H1 (cell line): Measurements from ENCODE around the gene SLC26A6. TPM values are rescaled to one million over a fixed set of nuclear protein-coding genes. Genes with fewer than 3 reads are reported as not detected.

Experiments
- CTCF ChIA-PET: fragments of 300-600 bp; sonication (Branson Sonifier 250); formaldehyde crosslinking; loops from one replicate; lab custom pipeline; 2021; ENCODE audit not compliant: partially characterized antibody; lab: Charles Lee
- POLR2A ChIA-PET: fragments of 300-600 bp; sonication (Branson Sonifier 250); formaldehyde crosslinking; loops from one replicate; lab custom pipeline; 2021; ENCODE audit warnings: inconsistent platforms; ENCODE audit not compliant: partially characterized antibody; lab: Charles Lee
- DNase-seq, 2 experiments: peaks; one replicate each; pipeline versions ENCODE4 v3.0.0 to v3.0.0-alpha.2; 2010 to 2022; ENCODE audit warnings: low spot score in 2 of 2, low read depth in 1 of 2, mixed read lengths in 1 of 2
- FAIRE-seq: peaks from 2 replicates; lab custom pipeline; 2011; peaks lifted over from hg19 to GRCh38; lab: Jason Lieb, UNC
- H2AFZ ChIP-seq: 2 replicates; pipeline ENCODE4 v1.8.1; 2012; ENCODE audit warnings: low read length, inconsistent platforms
- H2AK5ac ChIP-seq: 2 replicates; pipeline ENCODE4 v1.6.1; 2013; ENCODE audit warnings: low read depth, low read length
- H2BK120ac ChIP-seq: replicated peaks from 2 replicates; pipeline ENCODE3; 2013; ENCODE audit warnings: low read depth, low read length, inconsistent platforms
- H2BK12ac ChIP-seq: 2 replicates; pipeline ENCODE4 v1.6.1; 2013; ENCODE audit warnings: low read depth, low read length
- H2BK15ac ChIP-seq: 2 replicates; pipeline ENCODE4 v1.6.1; 2013; ENCODE audit warnings: low read length
- H2BK20ac ChIP-seq: 2 replicates; pipeline ENCODE4 v1.6.1; 2013; ENCODE audit warnings: low read length
- H2BK5ac ChIP-seq: 2 replicates; pipeline ENCODE4 v1.6.1; 2013; ENCODE audit warnings: low read depth, low read length
- H3K14ac ChIP-seq: 2 replicates; pipeline ENCODE4 v1.6.1; 2013; ENCODE audit warnings: inconsistent platforms; ENCODE audit not compliant: insufficient read length
- H3K18ac ChIP-seq: 2 replicates; pipeline ENCODE4 v1.6.1; 2013; ENCODE audit warnings: low read length; ENCODE audit errors: extremely low read depth
- H3K23ac ChIP-seq: 2 replicates; pipeline ENCODE4 v1.6.1; 2013; ENCODE audit warnings: inconsistent platforms; ENCODE audit not compliant: insufficient read length
- H3K23me2 ChIP-seq: 2 replicates; pipeline ENCODE4 v1.6.1; 2013; ENCODE audit warnings: low read depth, low read length
- H3K27ac ChIP-seq: 2 replicates; pipeline ENCODE4 v1.6.1; 2011; ENCODE audit warnings: low read depth, low read length, inconsistent platforms
- H3K27me3 ChIP-seq, 4 experiments: replicated peaks in 1 of 4; 1 replicate in 1 of 4; 2 replicates in 3 of 4; pipeline versions ENCODE4 v1.6.1 to v1.8.1; 2011 to 2013; ENCODE audit warnings: low read length in 3 of 4, mild to moderate bottlenecking in 3 of 4, inconsistent platforms in 2 of 4, mixed read lengths in 2 of 4, moderate library complexity in 1 of 4; ENCODE audit not compliant: control insufficient read depth in 3 of 4, insufficient read depth in 3 of 4; ENCODE audit errors: extremely low read depth in 1 of 4
- H3K36me3 ChIP-seq, 4 experiments: 2 replicates each; pipeline versions ENCODE4 v1.6.1 to v1.8.1; 2011 to 2013; ENCODE audit warnings: mild to moderate bottlenecking in 4 of 4, low read length in 3 of 4, moderate library complexity in 2 of 4, control low read depth in 1 of 4, inconsistent platforms in 1 of 4; ENCODE audit not compliant: insufficient read depth in 4 of 4, control insufficient read depth in 2 of 4
- H3K4ac ChIP-seq: replicated peaks from 2 replicates; pipeline ENCODE3; 2013; ENCODE audit warnings: low read length, low read depth, mixed read lengths, inconsistent platforms; ENCODE audit not compliant: insufficient read length
- H3K4me1 ChIP-seq, 4 experiments: replicated peaks in 1 of 4; 1 replicate in 1 of 4; 2 replicates in 3 of 4; pipeline versions ENCODE4 v1.6.1 to v1.8.1; 2011 to 2013; ENCODE audit warnings: low read length in 3 of 4, inconsistent platforms in 2 of 4, mixed read lengths in 1 of 4; ENCODE audit not compliant: insufficient read depth in 4 of 4, control insufficient read depth in 3 of 4
- H3K4me2 ChIP-seq, 2 experiments: 2 replicates each; pipeline versions ENCODE4 v1.6.1 to v1.8.1; 2011 to 2013; ENCODE audit warnings: low read depth in 2 of 2, low read length in 2 of 2, control low read depth in 1 of 2, inconsistent platforms in 1 of 2, mild to moderate bottlenecking in 1 of 2; ENCODE audit not compliant: insufficient read depth in 1 of 2
- H3K4me3 ChIP-seq, 4 experiments: fragments of 200-600, 300-600 bp in 1 of 4; sonication (generic), shearing (Covaris generic), sonication (Bioruptor Twin) in 1 of 4; 2 replicates each; pipeline versions ENCODE4 v1.5.1 to v1.8.1; 2011 to 2016; ENCODE audit warnings: low read length in 4 of 4, low read depth in 3 of 4, control low read depth in 2 of 4, inconsistent platforms in 2 of 4, mild to moderate bottlenecking in 2 of 4, mixed read lengths in 1 of 4, moderate library complexity in 1 of 4; ENCODE audit not compliant: insufficient read depth in 2 of 4; ENCODE audit errors: extremely low read depth in 1 of 4
- H3K56ac ChIP-seq: replicated peaks from 2 replicates; pipeline ENCODE3; 2013; ENCODE audit warnings: low read depth, mild to moderate bottlenecking, mixed read lengths, low read length, inconsistent platforms; ENCODE audit not compliant: insufficient read length
- H3K79me1 ChIP-seq: 2 replicates; pipeline ENCODE4 v1.6.1; 2013; ENCODE audit warnings: low read depth, low read length, control low read depth
- H3K79me2 ChIP-seq, 2 experiments: 2 replicates each; pipeline versions ENCODE4 v1.6.1 to v1.8.1; 2012 to 2013; ENCODE audit warnings: low read length in 2 of 2, mild to moderate bottlenecking in 2 of 2, inconsistent platforms in 1 of 2; ENCODE audit not compliant: insufficient read depth in 2 of 2, control insufficient read depth in 1 of 2
- H3K9ac ChIP-seq, 4 experiments: replicated peaks in 1 of 4; 1 replicate in 1 of 4; 2 replicates in 3 of 4; pipeline versions ENCODE4 v1.6.1 to v1.8.1; 2011 to 2013; ENCODE audit warnings: low read depth in 3 of 4, low read length in 3 of 4, control low read depth in 2 of 4, mild to moderate bottlenecking in 2 of 4, moderate library complexity in 2 of 4, inconsistent platforms in 1 of 4; ENCODE audit errors: extremely low read depth in 1 of 4
- H3K9me3 ChIP-seq, 2 experiments: 2 replicates each; pipeline versions ENCODE4 v1.6.1 to v1.8.1; 2012 to 2013; ENCODE audit warnings: mild to moderate bottlenecking in 2 of 2, moderate library complexity in 2 of 2, control low read depth in 1 of 2, inconsistent platforms in 1 of 2, low read depth in 1 of 2, low read length in 1 of 2, mixed read lengths in 1 of 2; ENCODE audit not compliant: insufficient read depth in 2 of 2
- H4K20me1 ChIP-seq, 2 experiments: replicated peaks in 1 of 2; 2 replicates each; pipeline versions ENCODE3 to v1.8.1; 2011 to 2013; ENCODE audit warnings: inconsistent platforms in 2 of 2, low read length in 2 of 2, mild to moderate bottlenecking in 1 of 2; ENCODE audit not compliant: insufficient read depth in 2 of 2, control insufficient read depth in 1 of 2
- H4K5ac ChIP-seq: 2 replicates; pipeline ENCODE4 v1.6.1; 2013; ENCODE audit warnings: low read length, low read depth, mixed read lengths, inconsistent platforms; ENCODE audit not compliant: insufficient read length
- H4K8ac ChIP-seq: 2 replicates; pipeline ENCODE4 v1.8.0; 2013; ENCODE audit warnings: mild to moderate bottlenecking, moderate library complexity, low read length, inconsistent platforms; ENCODE audit not compliant: insufficient read depth; ENCODE audit errors: extremely low read depth
- H4K91ac ChIP-seq: replicated peaks from 2 replicates; pipeline ENCODE3; 2013; ENCODE audit warnings: low read length, mixed read lengths, inconsistent platforms; ENCODE audit not compliant: insufficient read length
- BACH1 ChIP-seq: IDR thresholded peaks from 2 replicates; pipeline ENCODE4 v1.6.1; 2012; ENCODE audit warnings: low read length, improper control_type of control experiment
- MAFK ChIP-seq: IDR thresholded peaks from 2 replicates; pipeline ENCODE4 v1.6.1; 2012; ENCODE audit warnings: low read depth, mild to moderate bottlenecking, improper control_type of control experiment, low read length
- TAF1 ChIP-seq: IDR thresholded peaks from 2 replicates; pipeline ENCODE4 v1.6.1; 2011; ENCODE audit warnings: mild to moderate bottlenecking, low read depth, low read length
- TCF12 ChIP-seq: IDR thresholded peaks from 2 replicates; pipeline ENCODE4 v1.6.1; 2011; ENCODE audit warnings: low read depth, mild to moderate bottlenecking, low read length
- WGBS, 2 experiments: shearing (Covaris generic) in 1 of 2; methylation state at CpG; one replicate each; pipeline versions ENCODE4 v1.1.6 to v1.1.7; 2013 to 2015; ENCODE audit warnings: low lambda C conversion rate in 2 of 2, mixed read lengths in 2 of 2, inconsistent platforms in 1 of 2, low coverage in 1 of 2, missing lambda C conversion rate in 1 of 2; ENCODE audit not compliant: insufficient replicate concordance in 2 of 2, insufficient coverage in 1 of 2, insufficient read length in 1 of 2; ENCODE audit errors: extremely low coverage in 1 of 2, missing lambda C conversion rate in 1 of 2; 5-methylcytosine and 5-hydroxymethylcytosine counted together
- polyA plus RNA-seq, 7 experiments: library from polyadenylated mRNA; depleted of rRNA in 3 of 7; stranded (reverse) in 5 of 7; unstranded in 2 of 7; fragments of >200 nt in 5 of 7; fragments of 200-250 nt in 2 of 7; gene quantifications; 1 replicate in 5 of 7; 2 replicates in 1 of 7; 4 replicates in 1 of 7; pipeline versions ENCODE4 v1.2.1 to v1.2.3, GENCODE V29; 2011 to 2013; ENCODE audit warnings: missing spikeins in 2 of 7, mixed read lengths in 2 of 7
- total RNA-seq: library from RNA; stranded (reverse); fragmentation: NEBNext Ultra II Directional; extraction: Animal tissue kit (Norgen Biotek cat#: 25700); gene quantifications from 2 replicates; pipeline ENCODE4 v1.2.1, GENCODE V29; 2021

The SLC26A6 gene
- total and polyA plus RNA-seq, 2 of the 8 experiments (the other 6 are each of a cell fraction or from before 2014, with no cell fraction given) = 50.4 to 58.0 TPM

GRCh38 chr3:48681541-48681880 is 46.2 kb upstream of the SLC26A6 start:
- no peak overlapping the region for H3K18ac ChIP-seq
- H3K27me3 ChIP-seq = no peaks in the 10 kb centered on the region
- ChIA-PET CTCF (interaction anchor here (0.6 to 1.5 kb wide), 2 partner anchors 17 to 28 kb away, joined by 5 read pairs; no protein-coding TSS in a partner anchor), POLR2A (interaction anchor here (1.1 to 15.0 kb wide), 3 partner anchors 15 to 312 kb away, joined by 3 to 175 read pairs (median 4); partner anchors contain the start of gene CELSR3)
- H2AFZ ChIP-seq = no peak overlapping the region
- H4K91ac ChIP-seq = no peak overlapping the region
- H4K20me1 ChIP-seq = peaks cover 0 to 20% of the 10 kb centered on the region in 2 experiments
- H4K8ac ChIP-seq = no peak overlapping the region
- no peak overlapping the region for H2BK5ac ChIP-seq
- H3K9ac ChIP-seq = no peak overlapping the region
- H3K9me3 ChIP-seq = no peaks in the 10 kb centered on the region
- H3K4me1 ChIP-seq = peaks cover 0 to 11% (median 4%) of the 10 kb centered on the region in 4 experiments; a peak in 3 of 7 replicates
- H2BK12ac ChIP-seq = no peak overlapping the region
- no peak overlapping the region for H2AK5ac ChIP-seq
- H2BK20ac ChIP-seq = no peak overlapping the region
- FAIRE-seq (no peak), DNase-seq (no peak)
- no peak overlapping the region for H3K4me3 ChIP-seq
- no peak overlapping the region for H2BK15ac ChIP-seq
- peaks cover 10% of the 10 kb centered on the region for H3K79me1 ChIP-seq
- no peak overlapping the region for H3K56ac ChIP-seq
- H3K23me2 ChIP-seq = peaks cover 8% of the 10 kb centered on the region; the same call in 1 of the 2 replicates
- no peak overlapping the region for H3K4me2 ChIP-seq
- peaks cover 0 to 21% of the 10 kb centered on the region in 2 experiments; a peak in 2 of 4 replicates for H3K79me2 ChIP-seq
- H3K23ac ChIP-seq = no peak overlapping the region
- no peak overlapping the region for H3K4ac ChIP-seq
- TF ChIP-seq TCF12 = no peak
- TF ChIP-seq MAFK = no peak
- TF ChIP-seq TAF1 = no peak
- no peak for TF ChIP-seq BACH1
- peaks cover 26 to 47% (median 40%) of the 10 kb centered on the region in 4 experiments; a peak in 7 of 8 replicates for H3K36me3 ChIP-seq
- no peak overlapping the region for H3K14ac ChIP-seq
- no peak overlapping the region for H2BK120ac ChIP-seq
- no peak overlapping the region for H3K27ac ChIP-seq
- no peak overlapping the region for H4K5ac ChIP-seq
- WGBS, 2 experiments = 90% methylated on average over 6 of the region's 7 CpGs; no CpG with 5 or more reads in 1 of the 2 experiments
